Endodermal cell (in vitro differentiated cells): Measurements from ENCODE around the gene ACTN1. TPM values are rescaled to one million over a fixed set of nuclear protein-coding genes. Genes with fewer than 3 reads are reported as not detected.

Source experiments
- DNase-seq: peaks from one replicate; pipeline ENCODE4 v3.0.0-alpha.2; 2017
- H3K27ac ChIP-seq: 2 replicates; pipeline ENCODE4 v1.5.1; 2013; ENCODE audit warnings: mild to moderate bottlenecking, low read depth, low read length, moderate library complexity
- H3K27me3 ChIP-seq: 2 replicates; pipeline ENCODE4 v1.6.1; 2013; ENCODE audit warnings: mild to moderate bottlenecking, low read length, moderate library complexity; ENCODE audit not compliant: insufficient read depth, control insufficient read depth, poor library complexity, severe bottlenecking
- H3K36me3 ChIP-seq: 2 replicates; pipeline ENCODE4 v1.7.0; 2013; ENCODE audit warnings: mild to moderate bottlenecking, low read length, moderate library complexity; ENCODE audit not compliant: control insufficient read depth, insufficient read depth
- H3K4me1 ChIP-seq: one replicate; pipeline ENCODE4 v1.7.0; 2013; ENCODE audit warnings: low read length; ENCODE audit not compliant: control insufficient read depth, insufficient read depth
- H3K4me3 ChIP-seq: 2 replicates; pipeline ENCODE4 v1.5.1; 2013; ENCODE audit warnings: mild to moderate bottlenecking, low read length, moderate library complexity
- H3K9ac ChIP-seq: 2 replicates; pipeline ENCODE4 v1.6.1; 2013; ENCODE audit warnings: mild to moderate bottlenecking, low read length, moderate library complexity; ENCODE audit not compliant: poor library complexity, severe bottlenecking; ENCODE audit errors: extremely low read depth
- H3K9me3 ChIP-seq: 2 replicates; pipeline ENCODE4 v1.6.1; 2013; ENCODE audit warnings: mild to moderate bottlenecking, low read length, moderate library complexity; ENCODE audit not compliant: control insufficient read depth
- H3K27ac Mint-ChIP-seq: 2 replicates; pipeline ENCODE4 v1.8.0; 2020; ENCODE audit warnings: mixed read lengths
- H3K27me3 Mint-ChIP-seq: 2 replicates; pipeline ENCODE4 v1.8.0; 2021; ENCODE audit warnings: mild to moderate bottlenecking, mixed read lengths; ENCODE audit not compliant: insufficient read depth
- H3K36me3 Mint-ChIP-seq: 2 replicates; pipeline ENCODE4 v1.8.0; 2020; ENCODE audit warnings: low read depth, mixed read lengths
- H3K4me1 Mint-ChIP-seq: 2 replicates; pipeline ENCODE4 v1.8.0; 2020; ENCODE audit warnings: mixed read lengths
- H3K4me3 Mint-ChIP-seq: 2 replicates; pipeline ENCODE4 v1.8.0; 2020; ENCODE audit warnings: mild to moderate bottlenecking, moderate library complexity, mixed read lengths
- H3K9me3 Mint-ChIP-seq: 2 replicates; pipeline ENCODE4 v1.8.0; 2020; ENCODE audit warnings: mild to moderate bottlenecking, mixed read lengths
- CTCF ChIP-seq: fragments of 200-600 bp; sonication (generic); conservative IDR thresholded peaks from 2 replicates; pipeline ENCODE4 v1.5.0; 2021; ENCODE audit warnings: antibody characterized with exemption, mild to moderate bottlenecking
- WGBS, 2 experiments: methylation state at CpG; one replicate each; pipeline versions ENCODE4 v1.1.5 to v1.1.7; 2013; ENCODE audit warnings: missing lambda C conversion rate in 2 of 2, mixed read lengths in 1 of 2; ENCODE audit not compliant: insufficient coverage in 1 of 2, insufficient read length in 1 of 2; 5-methylcytosine and 5-hydroxymethylcytosine counted together
- total RNA-seq, 2 donors: library from RNA; stranded (reverse); fragmentation: NEBNext Ultra II Directional in 1 of 2; extraction: Animal tissue kit (Norgen Biotek cat#: 25700) in 1 of 2; gene quantifications; 2 replicates in 1 of 2; 3 replicates in 1 of 2; pipeline ENCODE4 v1.2.1, GENCODE V29; 2021

Gene ACTN1
- total RNA-seq, 2 donors from 2014 or later, result 190 to 275 TPM

- no peaks in the 10 kb centered on the region for H3K9me3 Mint-ChIP-seq
- 88 to 91% methylated on average over 1 of the region's 1 CpG for WGBS, 2 experiments
These were observed 154.9 kb downstream of the ACTN1 start for GRCh38 chr14:68824207-68824516.

More at GRCh38 chr14:68824207-68824516, 154.9 kb downstream of the ACTN1 start:
- Histone ChIP-seq H3K27me3 (peaks cover 6% of the 10 kb centered on the region), H3K27ac (no peak overlapping the region), H3K36me3 (no peaks in the 10 kb centered on the region), H3K4me3 (no peak overlapping the region), H3K9me3 (no peaks in the 10 kb centered on the region), H3K4me1 (peaks cover 4% of the 10 kb centered on the region), H3K9ac (no peak overlapping the region)
- Mint-ChIP-seq H3K36me3 (no peaks in the 10 kb centered on the region), H3K27ac (no peak overlapping the region), H3K4me3 (no peak overlapping the region), H3K4me1 (peaks cover 18% of the 10 kb centered on the region), H3K27me3 (peaks cover 9% of the 10 kb centered on the region)
- no peak for DNase-seq
- TF ChIP-seq CTCF, result no peak

Other genes with a start within 250 kb of the ACTN1 start
- gene ZFP36L1, start 186.2 kb downstream of the ACTN1 start, total RNA-seq, result 10 to 100 TPM; 99.4 to 99.6 TPM
- 10 to 100 TPM; 61.1 to 69.6 TPM for gene DCAF5, start 173.8 kb upstream of the ACTN1 start, total RNA-seq
- gene EXD2, start 212.2 kb upstream of the ACTN1 start, total RNA-seq, result 10 to 100 TPM; 26.9 to 27.2 TPM